HCT116 (cell line): ENCODE results near the gene MAPK8IP3.

ENCODE experiments used
- POLR2A ChIP-seq: IDR thresholded peaks from 2 replicates; pipeline ENCODE4 v1.7.0; 2011; ENCODE audit warnings: borderline replicate concordance; ENCODE audit not compliant: insufficient read depth, insufficient read length; ENCODE audit errors: extremely low read depth
- SIN3A ChIP-seq: IDR thresholded peaks from 2 replicates; pipeline ENCODE4 v1.6.1; 2012; ENCODE audit warnings: low read depth
- TF ChIP-seq, protein P1 (sequence below), 3 experiments: fragments of 200-600 bp in 1 of 3; sonication (generic) in 1 of 3; IDR thresholded peaks in 2 of 3; conservative IDR thresholded peaks in 1 of 3; 2 replicates each; pipeline ENCODE4 v1.5.1; 2012 to 2017; ENCODE audit warnings: low read depth in 2 of 3, low read length in 2 of 3, antibody characterized with exemption in 1 of 3, borderline replicate concordance in 1 of 3, control low read depth in 1 of 3, mild to moderate bottlenecking in 1 of 3, mixed read lengths in 1 of 3, mixed run types in 1 of 3, moderate library complexity in 1 of 3; ENCODE audit not compliant: insufficient read depth in 1 of 3
- TF ChIP-seq, protein P2 (sequence below): IDR thresholded peaks from 2 replicates; pipeline ENCODE4 v1.6.1; 2012; ENCODE audit warnings: low read depth

DNA sequence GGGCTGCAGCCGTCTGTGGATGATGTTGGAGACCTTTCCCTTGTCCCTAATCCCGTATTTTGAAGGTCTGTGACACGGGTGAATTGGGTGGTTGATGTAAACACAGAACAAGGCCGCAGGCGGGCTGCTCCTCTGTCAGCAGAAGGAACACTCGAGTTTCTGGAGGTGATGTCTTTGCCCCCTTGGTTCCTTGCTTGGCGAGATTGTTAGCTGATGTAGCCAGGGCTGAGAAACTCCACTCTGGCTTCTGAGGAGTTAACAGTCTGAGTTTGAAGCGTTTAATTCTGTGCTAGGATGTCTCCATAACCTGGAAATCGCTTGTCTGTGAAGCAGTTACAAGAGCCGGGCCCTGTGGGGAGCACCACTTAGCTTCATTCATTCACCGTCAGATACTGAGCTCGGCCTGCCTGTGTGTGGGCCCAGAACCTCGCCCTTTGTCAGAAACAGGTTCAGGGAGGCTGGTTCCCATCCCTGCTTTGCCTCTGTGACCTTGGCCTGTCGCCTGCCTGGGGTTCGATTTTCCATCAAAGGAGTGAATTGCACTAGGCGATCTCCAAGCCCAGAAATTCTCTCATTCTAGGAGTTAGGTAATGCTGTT lies 1.3 kb downstream of the MAPK8IP3 start:
- no peak for TF ChIP-seq SIN3A
- TF ChIP-seq, protein P1, sequence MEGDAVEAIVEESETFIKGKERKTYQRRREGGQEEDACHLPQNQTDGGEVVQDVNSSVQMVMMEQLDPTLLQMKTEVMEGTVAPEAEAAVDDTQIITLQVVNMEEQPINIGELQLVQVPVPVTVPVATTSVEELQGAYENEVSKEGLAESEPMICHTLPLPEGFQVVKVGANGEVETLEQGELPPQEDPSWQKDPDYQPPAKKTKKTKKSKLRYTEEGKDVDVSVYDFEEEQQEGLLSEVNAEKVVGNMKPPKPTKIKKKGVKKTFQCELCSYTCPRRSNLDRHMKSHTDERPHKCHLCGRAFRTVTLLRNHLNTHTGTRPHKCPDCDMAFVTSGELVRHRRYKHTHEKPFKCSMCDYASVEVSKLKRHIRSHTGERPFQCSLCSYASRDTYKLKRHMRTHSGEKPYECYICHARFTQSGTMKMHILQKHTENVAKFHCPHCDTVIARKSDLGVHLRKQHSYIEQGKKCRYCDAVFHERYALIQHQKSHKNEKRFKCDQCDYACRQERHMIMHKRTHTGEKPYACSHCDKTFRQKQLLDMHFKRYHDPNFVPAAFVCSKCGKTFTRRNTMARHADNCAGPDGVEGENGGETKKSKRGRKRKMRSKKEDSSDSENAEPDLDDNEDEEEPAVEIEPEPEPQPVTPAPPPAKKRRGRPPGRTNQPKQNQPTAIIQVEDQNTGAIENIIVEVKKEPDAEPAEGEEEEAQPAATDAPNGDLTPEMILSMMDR (IDR thresholded peaks at IDR 0.05 in 2 of 3, conservative IDR thresholded peaks at IDR 0.05 in 1 of 3; ENCODE audit: borderline replicate concordance in 1 of 3, insufficient read depth in 1 of 3, low read depth in 2 of 3, low read length in 2 of 3): no peak
- no peak for TF ChIP-seq POLR2A
- TF ChIP-seq, protein P2, sequence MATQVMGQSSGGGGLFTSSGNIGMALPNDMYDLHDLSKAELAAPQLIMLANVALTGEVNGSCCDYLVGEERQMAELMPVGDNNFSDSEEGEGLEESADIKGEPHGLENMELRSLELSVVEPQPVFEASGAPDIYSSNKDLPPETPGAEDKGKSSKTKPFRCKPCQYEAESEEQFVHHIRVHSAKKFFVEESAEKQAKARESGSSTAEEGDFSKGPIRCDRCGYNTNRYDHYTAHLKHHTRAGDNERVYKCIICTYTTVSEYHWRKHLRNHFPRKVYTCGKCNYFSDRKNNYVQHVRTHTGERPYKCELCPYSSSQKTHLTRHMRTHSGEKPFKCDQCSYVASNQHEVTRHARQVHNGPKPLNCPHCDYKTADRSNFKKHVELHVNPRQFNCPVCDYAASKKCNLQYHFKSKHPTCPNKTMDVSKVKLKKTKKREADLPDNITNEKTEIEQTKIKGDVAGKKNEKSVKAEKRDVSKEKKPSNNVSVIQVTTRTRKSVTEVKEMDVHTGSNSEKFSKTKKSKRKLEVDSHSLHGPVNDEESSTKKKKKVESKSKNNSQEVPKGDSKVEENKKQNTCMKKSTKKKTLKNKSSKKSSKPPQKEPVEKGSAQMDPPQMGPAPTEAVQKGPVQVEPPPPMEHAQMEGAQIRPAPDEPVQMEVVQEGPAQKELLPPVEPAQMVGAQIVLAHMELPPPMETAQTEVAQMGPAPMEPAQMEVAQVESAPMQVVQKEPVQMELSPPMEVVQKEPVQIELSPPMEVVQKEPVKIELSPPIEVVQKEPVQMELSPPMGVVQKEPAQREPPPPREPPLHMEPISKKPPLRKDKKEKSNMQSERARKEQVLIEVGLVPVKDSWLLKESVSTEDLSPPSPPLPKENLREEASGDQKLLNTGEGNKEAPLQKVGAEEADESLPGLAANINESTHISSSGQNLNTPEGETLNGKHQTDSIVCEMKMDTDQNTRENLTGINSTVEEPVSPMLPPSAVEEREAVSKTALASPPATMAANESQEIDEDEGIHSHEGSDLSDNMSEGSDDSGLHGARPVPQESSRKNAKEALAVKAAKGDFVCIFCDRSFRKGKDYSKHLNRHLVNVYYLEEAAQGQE: no peak
